Measurements from ENCODE around the gene IGFL1.
"Not testable (repeated sequence)": the region's sequence is repeated elsewhere in the genome, so short reads cannot be mapped to it uniquely, and the experiment has no call there.

Gene IGFL1

DNA sequence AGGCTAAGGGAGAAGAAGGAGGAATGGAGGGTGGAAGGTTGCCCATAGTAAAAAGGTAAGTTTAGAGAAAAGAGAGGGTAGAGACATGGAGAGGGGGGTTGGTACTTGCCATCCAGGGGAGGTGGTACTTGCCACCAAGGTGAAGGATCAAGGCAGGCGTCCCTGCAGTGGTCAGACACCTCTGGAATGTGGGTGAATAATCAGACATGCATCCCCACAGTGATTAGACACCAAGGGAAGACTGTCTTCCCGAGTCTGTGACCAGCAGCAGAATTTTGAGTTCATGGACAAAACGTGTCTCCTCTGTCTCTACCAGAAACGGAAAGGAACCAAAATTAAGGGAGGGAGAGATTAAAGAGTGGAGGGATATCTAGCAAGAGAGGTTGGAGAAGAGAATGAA lies 27.1 kb upstream of the IGFL1 start:
- no peak for DNase-seq (ENCODE audit: low read depth, low spot score)

DNA sequence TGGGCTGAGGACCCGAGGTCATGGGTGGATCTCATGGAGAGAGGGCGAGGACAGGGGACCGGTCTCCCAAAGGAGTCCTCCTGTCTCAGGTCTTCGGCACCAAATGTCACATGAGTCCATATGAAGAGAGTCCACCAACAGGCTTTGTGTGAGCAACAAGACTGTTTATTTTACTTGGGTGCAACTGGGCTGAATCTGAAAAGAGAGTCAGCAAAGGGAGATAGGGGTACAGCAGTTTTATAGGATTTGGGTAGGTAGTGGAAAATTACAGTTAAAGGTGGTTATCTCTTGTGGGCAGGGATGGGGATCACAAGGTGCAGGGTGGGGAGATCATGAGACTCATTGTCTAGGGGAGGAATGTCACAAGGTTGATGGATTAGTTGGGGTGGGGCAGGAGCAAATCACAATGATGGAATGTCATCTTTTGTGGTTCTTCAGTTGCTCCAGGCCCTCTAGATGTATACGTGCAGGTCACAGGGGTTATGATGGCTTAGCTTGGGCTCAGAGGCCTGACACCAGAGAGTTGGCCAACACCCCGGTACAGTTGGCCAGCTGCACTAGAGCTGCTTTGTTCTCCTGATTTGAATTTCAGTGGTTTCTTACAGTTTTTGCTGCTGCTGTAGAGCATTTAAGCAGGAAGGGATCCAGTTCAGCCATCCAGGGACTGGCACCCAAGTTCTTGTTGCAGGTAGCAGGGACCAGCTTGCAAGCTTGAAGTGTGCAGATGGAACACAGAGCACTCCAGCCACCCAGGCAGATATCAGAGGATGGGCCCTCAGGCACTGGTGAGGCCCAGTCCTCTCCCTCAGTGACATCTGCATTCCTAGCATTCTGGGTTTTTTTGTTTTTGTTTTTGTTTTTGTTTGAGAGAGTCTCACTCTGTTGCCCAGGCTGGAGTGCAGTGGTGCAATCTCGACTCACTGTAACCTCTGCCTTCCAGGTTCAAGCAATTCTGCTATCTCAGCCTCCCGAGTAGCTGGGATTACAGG lies 26.4 kb upstream of the IGFL1 start:
- no peak for DNase-seq (ENCODE audit: low read depth, low spot score)

DNA sequence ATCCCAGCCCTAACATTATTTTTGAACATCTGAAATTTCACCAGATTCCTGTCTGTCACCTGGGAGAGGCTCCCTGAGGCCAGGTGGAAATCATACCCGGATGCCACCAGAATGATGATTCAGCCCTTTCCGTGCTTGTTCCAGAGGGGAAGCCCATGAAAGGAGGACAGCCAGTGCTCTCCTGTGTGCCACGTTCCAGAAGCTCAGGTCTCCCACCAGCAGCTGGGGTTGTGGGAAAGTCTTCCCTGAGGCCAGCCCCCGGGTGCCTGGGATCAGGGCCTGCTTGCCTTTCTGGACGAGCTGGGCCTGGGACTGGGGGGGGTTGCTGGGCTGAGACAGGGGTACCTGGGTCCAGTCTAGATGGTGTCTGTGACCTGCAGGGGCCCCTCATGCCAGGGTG lies 25.5 kb upstream of the IGFL1 start:
- DNase-seq (ENCODE audit: low read depth, low spot score): no peak

DNA sequence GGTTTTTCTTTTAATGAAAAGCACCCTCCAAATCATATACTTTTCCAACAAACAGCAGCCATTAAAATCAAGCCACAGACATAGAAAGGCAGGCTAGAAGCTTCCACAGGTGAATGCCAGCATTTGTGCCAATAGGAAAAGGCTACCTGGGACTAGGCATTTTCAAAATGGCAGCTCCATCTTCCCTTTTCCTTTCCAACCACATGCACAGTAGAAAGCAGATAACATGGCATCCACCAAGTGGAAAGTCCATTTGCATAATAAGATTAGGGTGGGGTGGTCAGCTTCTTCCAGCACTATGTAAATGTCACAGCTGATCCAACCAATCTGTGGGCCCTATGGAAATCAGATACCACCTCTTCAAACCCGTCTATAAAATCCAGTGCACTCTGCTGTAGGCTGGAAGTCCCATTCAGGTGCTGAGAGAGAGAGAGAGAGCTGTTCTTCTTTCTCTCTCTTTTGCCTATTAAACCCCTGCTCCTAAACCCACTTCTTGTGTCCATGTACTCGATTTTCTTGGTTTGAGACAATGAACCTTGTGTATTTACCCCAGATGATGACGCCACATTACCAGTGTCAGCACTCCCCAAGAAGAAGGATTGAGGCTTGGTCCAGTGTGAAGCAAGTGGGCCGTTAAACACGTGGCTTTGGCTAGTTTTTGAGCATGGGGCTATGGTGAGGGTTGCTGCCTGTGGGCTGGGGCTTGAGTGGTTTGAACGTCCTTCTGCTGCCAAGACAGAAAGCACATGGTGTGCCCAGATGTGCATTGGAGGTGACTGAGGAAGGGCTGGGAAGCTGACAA lies 24.2 kb upstream of the IGFL1 start:
- no peak for DNase-seq (ENCODE audit: low read depth, low spot score)

- no peak for DNase-seq (ENCODE audit: low read depth, low spot score)
Observed at GRCh38 chr19:46206176-46206575, 23.4 kb upstream of the IGFL1 start.

DNA sequence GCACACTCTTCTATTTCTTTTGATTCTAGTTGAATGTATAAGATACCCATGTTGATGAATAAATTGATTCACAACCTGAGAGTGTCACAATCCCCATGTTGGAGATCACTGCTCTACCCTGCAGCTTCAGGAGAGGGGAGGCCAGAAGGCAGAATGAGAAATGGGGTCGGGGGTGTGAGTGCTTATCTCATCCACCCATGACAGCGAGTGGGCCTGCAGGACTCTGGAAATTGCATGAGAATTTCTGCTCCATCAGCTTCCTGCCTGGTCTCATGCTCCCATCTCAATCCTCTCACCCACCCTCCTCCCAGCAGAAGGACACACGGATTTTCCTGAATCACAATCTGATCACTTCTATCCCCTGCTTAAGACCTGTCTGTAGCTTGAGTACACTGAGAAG lies 22.9 kb upstream of the IGFL1 start:
- no peak for DNase-seq (ENCODE audit: low read depth, low spot score)

- not testable (repeated sequence) for DNase-seq (ENCODE audit: low read depth, low spot score)
Observed at GRCh38 chr19:46207858-46208257, 21.7 kb upstream of the IGFL1 start.

DNA sequence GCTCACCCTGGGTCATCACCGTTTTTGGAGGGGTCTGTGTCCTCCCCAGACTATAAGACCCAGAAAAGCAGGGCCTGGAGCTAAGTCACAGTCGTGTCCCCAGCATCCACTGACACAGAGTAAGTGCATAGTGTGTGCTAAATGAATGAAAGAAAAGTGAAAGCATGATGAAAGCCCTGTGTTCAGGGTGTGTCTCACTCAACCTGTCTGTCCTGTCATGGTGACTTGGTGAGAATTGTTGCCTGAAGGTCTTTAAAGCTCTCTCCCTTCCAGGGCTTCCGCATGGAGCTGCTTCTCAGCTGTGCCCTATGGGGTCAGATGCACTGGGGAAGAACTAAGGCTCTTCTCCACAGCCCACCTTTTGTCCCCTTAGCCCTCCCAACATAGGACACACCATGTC lies 20.5 kb upstream of the IGFL1 start:
- no peak for DNase-seq (ENCODE audit: low read depth, low spot score)

GRCh38 chr19:46209472-46209871 lies 20.1 kb upstream of the IGFL1 start:
- no peak for DNase-seq (ENCODE audit: low read depth, low spot score)

DNA sequence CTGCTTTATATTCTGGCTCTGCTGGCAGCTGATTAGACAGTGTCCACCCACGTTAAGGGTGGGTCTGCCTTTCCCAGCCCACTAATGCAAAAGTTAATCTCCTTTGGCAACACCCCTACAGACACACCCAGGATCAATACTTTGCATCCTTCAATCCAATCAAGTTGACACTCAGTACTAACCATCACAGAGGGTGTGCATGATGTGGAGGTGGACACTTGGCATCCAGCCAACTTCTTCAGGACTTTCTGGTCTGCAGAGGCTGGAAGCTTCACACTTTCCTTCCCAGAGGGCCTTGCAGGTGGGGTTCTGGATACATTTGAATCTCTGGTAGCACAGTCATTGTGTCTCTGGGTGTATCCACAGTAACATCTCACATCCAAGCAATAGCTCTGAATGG lies 18.9 kb upstream of the IGFL1 start:
- no peak for DNase-seq (ENCODE audit: low read depth, low spot score)

- no peak for DNase-seq (ENCODE audit: low read depth, low spot score)
Observed at GRCh38 chr19:46211201-46211881, 18.2 kb upstream of the IGFL1 start.

GRCh38 chr19:46212592-46212991 lies 16.9 kb upstream of the IGFL1 start:
- not testable (repeated sequence) for DNase-seq (ENCODE audit: low read depth, low spot score)

DNA sequence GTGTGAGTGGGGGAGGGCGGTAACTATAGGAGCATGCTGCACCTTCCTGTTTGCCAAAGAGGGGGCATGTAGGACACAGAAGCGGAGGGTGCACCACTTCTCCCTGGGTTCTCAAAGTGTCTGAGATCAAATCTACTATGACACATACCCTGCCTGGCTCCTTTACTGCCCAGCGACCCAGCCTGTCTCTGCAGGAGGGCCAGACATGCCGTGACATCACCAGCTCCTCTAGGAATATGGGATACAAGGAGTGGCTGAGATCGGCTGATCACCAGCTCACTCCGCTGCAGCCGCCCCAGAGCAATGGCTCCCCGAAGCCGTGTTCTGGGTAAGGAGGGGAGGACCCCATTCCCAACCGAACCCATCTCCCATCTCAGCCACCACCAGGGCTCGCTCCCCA lies 16.4 kb upstream of the IGFL1 start:
- DNase-seq (ENCODE audit: low read depth, low spot score): no peak

DNA sequence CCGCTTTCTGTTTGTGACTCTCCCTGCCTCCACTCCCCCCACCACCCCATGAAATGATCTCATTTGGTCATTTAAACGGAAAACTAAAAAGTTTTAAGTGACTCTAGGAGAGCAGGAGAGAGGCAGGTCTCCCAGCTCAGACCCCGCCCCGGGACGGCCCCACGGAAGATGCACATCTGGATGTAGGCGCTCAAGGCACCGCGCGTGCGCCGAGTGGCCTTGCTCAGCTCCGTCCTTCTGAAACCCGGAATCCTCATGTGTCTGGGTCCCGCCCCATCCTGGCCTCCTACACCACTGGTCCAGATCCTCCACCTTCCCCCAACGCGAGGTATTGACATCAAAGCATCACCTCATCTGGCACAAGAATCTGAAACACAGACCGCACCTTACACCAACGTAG lies 15.7 kb upstream of the IGFL1 start:
- no peak for DNase-seq (ENCODE audit: low read depth, low spot score)

DNA sequence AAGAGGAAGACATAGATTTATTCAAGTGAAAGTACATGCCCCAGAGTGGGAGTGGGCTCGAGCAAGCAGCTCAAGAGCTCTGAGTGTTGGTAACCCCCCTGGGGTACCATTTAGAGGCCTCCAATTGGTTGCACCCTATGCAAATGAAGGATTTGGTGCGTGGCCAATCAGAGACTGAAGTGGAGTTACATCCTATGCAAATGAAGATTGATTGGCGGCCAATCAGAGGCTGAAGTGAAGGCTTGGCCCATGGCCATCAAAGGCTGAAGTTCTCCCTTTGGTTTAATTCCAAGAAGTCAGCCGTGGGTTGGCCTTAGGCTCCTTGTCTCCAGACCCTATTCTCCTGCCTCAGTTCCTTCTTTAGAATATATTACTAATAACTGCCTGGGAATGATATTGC lies 12.9 kb upstream of the IGFL1 start:
- DNase-seq (ENCODE audit: low read depth, low spot score): no peak

GRCh38 chr19:46217476-46217875 lies 12.1 kb upstream of the IGFL1 start:
- no peak for DNase-seq (ENCODE audit: low read depth, low spot score)

DNA sequence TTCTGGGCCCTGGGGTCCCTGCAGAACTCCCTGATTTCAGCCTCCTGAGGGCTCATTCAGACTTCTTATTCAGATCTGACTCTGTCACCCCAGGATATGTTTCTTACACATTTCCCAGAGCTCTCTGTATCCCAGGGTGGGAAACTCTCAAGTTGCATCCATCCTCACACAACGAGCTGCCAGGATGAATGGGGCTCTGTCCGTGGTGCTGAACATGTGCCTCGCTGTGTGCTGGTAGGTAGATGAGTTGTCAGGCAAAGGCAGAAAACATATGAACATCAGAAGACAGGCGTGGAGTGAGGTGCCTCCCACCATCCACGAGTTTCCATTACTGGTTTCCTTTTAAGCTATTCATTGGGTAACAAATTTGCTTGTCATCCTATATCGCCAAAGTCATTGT lies 11.4 kb upstream of the IGFL1 start:
- DNase-seq (ENCODE audit: low read depth, low spot score): no peak

GRCh38 chr19:46220038-46220615 lies 9.4 kb upstream of the IGFL1 start:
- DNase-seq (ENCODE audit: low read depth, low spot score): no peak

DNA sequence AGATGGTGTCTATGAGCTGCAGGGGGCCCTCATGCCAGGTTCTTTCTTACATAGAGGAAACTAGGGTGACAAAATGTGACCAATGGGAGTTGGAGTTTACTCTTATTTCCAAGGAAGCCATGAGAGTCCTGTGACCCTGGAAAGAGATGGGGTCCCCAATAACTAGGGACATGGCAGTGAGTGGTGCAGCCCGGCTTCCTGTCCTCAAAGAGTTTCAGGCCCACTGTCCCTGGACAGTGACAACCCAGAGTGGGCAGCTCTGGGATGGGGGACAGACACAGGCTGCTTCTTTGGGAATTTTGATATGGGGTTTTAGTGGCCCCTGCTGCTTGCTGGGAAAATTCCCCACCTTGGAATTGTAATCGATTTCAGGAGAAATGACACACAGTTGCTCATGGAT lies 8.4 kb upstream of the IGFL1 start:
- DNase-seq (ENCODE audit: low read depth, low spot score): no peak

GRCh38 chr19:46221981-46222610 lies 7.4 kb upstream of the IGFL1 start:
- DNase-seq (ENCODE audit: low read depth, low spot score): no peak

GRCh38 chr19:46223787-46224186 lies 5.8 kb upstream of the IGFL1 start:
- DNase-seq (ENCODE audit: low read depth, low spot score): not testable (repeated sequence)

All from smooth muscle cell of the brain vasculature (primary cell).